CD4-positive, alpha-beta T cell treated with Interleukin-6 at 100 ng/mL for 8 hours (primary cell): ENCODE data around the gene PLPP3.

Source experiments
- DNase-seq: peaks from one replicate; pipeline ENCODE4 v3.0.0-alpha.2; 2020; ENCODE audit warnings: mixed read lengths, low spot score

Gene PLPP3

GRCh38 chr1:56575865-56576264 is 3.5 kb downstream of the PLPP3 start:
- DNase-seq, result no peak

GRCh38 chr1:56574794-56575193 is 4.6 kb downstream of the PLPP3 start:
- DNase-seq, result no peak

- no peak for DNase-seq
These were observed 6.1 kb downstream of the PLPP3 start for GRCh38 chr1:56573311-56573710.

DNA sequence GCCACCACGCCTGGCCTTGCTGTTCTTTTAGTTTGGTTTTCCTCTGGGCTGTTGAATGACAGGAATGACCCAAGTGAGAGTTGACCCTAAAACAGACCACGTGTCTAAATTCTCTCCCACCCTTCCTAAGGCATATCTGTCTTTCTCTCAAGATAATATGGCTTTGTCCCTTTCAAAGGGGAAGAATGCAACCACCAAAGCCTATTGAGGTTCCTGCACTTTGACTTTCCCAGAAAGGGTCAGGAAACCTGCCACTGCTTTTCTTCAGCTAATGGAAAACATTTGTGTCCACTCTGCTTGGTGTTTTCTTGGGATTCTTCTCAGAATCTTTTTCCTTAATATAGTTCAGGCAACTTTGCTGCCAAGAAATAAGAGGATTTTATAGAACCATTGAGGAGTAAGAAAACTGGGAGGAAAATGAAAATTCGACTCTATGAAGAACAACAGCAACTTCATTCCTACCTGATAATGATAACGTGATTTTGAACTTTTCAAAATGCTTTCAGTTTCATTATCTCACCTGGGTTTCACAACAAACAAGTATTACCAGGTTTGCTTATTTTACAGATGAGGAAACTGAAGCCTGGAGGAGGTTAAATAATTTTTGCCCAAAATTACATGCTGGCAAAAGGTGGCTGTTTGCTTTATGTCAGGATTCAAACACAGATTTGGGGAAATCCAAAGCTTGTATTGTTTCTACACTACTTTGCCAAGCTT is 6.9 kb downstream of the PLPP3 start:
- DNase-seq, result no peak

DNA sequence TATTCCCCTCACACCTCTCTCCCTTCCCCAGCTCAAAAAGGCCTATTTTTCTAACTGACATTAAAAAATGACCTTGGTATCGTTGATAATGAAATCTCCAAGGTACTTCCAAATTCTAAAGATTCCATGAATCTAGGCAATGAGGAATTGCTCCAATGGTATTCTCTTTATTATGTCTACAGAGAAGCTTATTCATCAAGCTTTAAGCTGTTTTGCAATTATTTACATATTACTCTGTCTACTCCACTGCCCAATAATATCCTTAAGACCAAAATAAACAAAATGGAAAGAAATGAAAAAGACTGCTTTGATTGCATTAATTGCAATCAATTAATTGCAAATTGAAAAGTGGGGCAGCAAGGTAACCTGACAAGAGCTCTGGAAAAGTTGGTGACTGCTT is 7.9 kb downstream of the PLPP3 start:
- DNase-seq, result no peak

- DNase-seq, result no peak
These were observed 8.4 kb downstream of the PLPP3 start for GRCh38 chr1:56570924-56571372.

DNA sequence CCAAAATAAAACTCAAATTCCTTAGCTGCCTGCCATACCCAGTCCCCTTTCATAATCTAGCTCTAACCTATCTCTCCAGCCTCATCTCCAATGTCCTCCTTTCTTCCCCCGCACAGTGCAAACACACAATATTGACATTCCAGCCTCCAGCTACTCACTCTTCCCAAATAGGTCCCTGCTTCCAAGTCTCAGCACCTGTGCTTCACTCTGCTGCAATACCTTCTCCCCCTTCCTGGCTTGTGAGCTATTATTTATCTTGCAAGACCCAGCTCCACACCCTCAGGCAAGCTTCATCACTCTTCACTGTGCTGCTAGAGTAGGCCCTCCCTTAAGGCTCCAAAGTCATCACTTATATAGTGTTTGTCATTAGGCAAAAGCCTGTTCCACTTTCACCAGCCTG is 9.7 kb downstream of the PLPP3 start:
- DNase-seq, result no peak

- DNase-seq, result no peak
These were observed 12.4 kb downstream of the PLPP3 start for GRCh38 chr1:56566994-56567393.

GRCh38 chr1:56566061-56566744 is 13.2 kb downstream of the PLPP3 start:
- no peak for DNase-seq

DNA sequence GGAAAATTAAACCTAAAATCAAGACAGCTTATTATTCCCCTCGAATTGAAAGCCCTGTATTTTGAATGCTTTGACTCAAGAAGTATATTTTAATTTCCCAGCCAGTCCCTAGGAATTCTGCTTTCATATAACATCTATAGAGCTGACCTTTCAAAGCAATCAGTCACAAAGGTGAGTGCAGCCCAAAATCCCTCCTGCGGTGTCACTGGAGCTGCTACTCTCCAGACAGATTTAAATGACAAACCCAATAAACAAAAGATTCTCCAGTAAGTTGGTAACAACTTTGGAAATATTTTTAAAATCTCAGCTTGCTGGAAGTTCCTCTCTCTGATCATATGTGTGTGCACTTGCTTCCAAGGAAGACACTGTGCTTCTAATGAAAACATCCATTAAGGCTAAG is 14.7 kb downstream of the PLPP3 start:
- no peak for DNase-seq

DNA sequence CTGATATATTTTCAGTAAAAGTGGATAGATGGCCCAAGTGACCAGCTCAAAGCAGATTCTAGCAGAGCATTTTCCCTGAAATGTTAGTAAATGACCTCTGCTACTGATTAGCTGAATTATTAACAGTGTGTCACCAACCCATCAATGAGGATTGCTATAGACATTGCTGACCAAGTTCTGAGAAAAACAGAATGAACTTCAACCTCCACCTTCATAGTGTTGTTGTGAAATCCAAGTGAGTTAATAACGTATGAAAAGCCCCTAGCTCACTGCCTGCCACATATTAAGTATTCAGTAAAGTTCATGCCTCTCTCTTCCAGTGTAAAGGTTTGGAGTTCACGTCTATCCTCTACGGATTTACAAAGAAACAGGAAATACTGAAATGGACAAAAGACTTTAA is 15.8 kb downstream of the PLPP3 start:
- no peak for DNase-seq

GRCh38 chr1:56562891-56563452 is 16.4 kb downstream of the PLPP3 start:
- DNase-seq, result no peak

GRCh38 chr1:56561227-56562019 is 17.9 kb downstream of the PLPP3 start:
- no peak for DNase-seq

GRCh38 chr1:56557746-56558145 is 21.6 kb downstream of the PLPP3 start:
- DNase-seq, result no peak

GRCh38 chr1:56555448-56555847 is 23.9 kb downstream of the PLPP3 start:
- no peak for DNase-seq

GRCh38 chr1:56553046-56553445 is 26.3 kb downstream of the PLPP3 start:
- no peak for DNase-seq

DNA sequence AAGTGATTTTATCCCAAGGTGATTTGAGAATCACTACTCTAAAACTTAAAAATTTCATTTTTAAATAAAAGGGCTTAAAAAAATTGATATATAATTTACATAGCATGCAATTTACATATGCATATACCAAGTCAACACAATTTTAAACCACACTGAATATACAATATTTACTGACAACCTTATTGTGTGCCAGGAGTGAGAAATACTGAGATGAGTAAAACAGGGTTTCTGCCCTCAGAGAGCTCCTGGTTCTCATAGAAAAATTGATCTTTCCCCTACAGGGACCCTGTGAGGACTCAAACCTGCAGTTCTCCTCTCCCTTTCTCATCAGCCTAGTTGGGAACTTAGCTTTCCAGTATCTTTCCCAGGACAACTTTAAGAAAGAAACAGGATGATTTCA is 27.0 kb downstream of the PLPP3 start:
- no peak for DNase-seq

DNA sequence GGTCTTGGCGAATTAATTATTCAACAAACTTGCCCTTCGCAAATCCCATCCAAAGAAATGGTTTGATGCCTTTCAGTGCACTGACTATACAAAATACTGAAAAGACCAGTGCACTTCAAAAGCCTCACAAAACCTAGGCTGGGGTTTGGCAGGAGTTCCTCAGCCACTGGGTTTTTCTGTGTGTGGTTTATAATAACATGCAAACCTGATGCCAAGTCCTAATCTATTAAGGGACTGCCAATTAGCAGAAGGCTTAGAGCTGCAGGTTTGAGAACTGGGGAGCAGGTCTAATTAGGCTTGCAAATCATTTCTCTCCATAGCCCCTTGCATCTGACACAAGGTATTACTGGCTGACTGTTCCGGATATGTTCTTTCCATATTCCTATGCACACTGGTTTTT is 27.7 kb downstream of the PLPP3 start:
- no peak for DNase-seq

DNA sequence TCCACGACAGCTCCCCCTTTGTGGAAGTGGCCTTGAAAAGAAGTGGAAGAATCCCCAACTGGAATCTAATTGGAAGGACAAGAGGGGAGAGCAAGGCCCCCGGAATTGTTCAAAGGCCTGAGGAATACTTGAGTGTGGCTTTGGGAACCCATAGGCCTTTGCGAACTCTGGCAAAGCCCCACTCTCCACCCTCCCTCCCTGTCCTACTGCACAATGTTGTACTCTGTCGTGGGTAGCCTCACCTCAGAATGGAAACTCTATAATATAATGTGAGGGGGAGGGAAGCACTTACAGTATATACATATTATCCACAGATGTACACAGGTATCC is 28.5 kb downstream of the PLPP3 start:
- no peak for DNase-seq

- no peak for DNase-seq
These were observed 29.1 kb downstream of the PLPP3 start for GRCh38 chr1:56550138-56550858.

DNA sequence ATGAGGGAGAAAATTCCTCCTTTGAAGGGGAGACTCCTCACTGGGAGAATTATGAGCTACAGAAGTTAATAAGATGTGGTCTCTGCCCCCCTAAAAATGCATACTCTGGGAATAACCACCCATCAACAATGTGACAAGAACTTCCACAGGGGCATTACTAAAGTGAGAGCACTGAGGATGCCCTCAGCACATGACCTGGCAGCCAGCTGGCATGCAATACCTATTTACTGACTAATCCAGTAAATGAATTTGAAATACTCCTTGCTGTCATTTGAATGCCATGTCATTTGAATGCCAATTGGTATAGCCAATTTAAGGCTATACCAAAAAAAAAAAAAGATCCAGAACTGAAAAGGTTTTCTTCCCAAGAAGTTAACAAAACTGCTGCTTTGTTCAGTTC is 30.8 kb downstream of the PLPP3 start:
- DNase-seq, result no peak

GRCh38 chr1:56547977-56548376 is 31.4 kb downstream of the PLPP3 start:
- no peak for DNase-seq
